NCI-H2081 treated with DMSO at 0.1 percent for 48 hours (cell line): Measurements from ENCODE around the gene NELFCD.
"Not testable (repeated sequence)": the region's sequence is repeated elsewhere in the genome, so short reads cannot be mapped to it uniquely, and the experiment has no call there.

Experiments
- DNase-seq: peaks from one replicate; lab custom pipeline; 2025; lab: John Stamatoyannopoulos, UW

The NELFCD gene

GRCh38 chr20:59025511-59025910, 44.5 kb downstream of the NELFCD start:
- no peak for DNase-seq

DNA sequence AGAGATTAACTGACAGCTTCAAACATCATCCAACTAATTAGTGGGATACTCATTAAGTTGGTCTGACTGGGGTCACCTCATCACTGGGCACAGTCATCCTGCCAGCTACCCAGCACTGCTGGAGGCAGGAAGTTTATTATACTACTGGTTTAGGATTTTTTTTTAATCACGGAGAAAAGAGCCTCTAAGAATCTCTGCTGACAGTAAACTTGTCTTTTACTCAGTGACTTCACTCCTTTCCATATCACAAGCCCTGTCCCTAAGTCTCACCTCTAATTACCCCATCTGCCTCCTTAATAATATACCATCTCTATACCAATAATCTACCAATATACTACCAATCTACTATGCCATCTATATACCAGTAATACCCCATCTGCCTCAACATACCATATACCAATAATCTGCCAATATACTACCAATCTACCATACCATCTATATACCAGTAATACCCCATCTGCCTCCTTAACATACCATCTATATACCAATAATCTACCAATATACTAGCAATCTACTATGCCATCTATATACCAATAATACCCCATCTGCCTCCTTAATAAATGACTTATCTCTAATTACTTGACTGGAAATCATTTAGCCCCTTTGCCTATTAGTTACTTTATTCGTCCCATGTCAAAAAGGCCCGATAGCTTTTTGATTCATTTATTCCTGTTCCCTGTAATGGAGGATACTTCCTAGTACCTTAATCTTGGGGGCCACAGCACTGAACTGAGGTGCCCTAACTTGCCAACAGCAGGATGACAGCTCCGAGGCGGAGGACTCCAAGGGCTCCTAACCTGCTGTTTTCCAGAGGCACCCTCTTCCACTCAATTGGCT, 46.1 kb downstream of the NELFCD start:
- DNase-seq = no peak

DNA sequence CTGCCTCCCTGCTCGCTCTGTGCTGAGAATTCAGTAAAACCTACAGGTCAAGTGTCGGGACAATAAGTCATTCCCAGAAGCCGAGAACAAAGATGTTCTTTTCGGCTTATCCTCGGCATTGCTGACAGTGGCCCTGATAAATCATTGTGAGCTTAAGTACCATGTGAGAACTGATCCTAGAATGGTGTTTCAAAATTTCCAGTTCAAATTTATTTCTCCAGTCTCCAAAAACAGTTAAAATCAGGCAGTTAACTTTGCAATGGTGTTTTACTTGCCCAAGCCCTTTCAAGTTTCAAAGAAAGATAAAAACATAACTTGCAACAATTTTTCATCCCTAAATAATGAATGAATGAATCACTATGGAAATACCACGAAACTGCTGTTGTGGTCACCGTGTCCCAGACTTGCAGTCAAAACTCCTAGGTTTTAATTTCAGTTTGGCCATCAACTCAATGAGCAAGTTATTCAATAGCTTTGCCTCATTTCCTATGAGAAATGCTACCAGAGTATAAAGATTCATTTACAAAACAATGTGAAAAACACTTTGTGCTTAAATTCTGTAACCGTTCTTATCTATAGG, 46.8 kb downstream of the NELFCD start:
- DNase-seq = no peak

- no peak for DNase-seq
Measured at GRCh38 chr20:59028812-59029211, 47.8 kb downstream of the NELFCD start.

DNA sequence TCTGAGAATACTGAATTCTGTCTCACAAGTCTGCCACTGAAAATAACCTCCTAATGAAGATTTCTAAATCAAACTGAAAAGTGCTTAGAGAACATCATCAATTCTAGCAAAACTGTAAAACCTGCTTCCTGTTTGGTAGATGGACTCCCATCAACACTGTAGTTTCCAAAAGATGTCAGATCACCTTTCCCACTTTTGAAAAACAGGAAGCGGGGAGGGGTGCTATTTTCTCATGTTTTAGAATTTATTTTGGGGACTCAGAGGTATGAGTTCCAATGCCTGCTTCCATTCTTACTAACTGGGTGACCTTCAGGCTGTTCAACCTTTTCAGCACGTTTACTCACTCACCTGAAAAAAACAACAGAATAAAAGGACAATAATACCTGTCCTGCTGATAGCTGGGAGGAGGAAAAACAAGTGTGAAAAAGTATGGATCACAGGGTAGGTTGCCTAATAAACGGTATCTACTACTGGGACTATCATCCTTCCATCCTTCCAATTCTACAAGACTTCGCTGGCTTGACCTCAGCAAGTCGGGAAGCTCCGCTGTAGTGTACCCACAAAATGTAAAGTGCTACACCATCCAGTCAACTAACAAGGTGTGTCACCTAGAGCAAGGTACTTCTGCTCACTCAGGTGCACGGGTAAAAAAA, 50.0 kb downstream of the NELFCD start:
- no peak for DNase-seq

DNA sequence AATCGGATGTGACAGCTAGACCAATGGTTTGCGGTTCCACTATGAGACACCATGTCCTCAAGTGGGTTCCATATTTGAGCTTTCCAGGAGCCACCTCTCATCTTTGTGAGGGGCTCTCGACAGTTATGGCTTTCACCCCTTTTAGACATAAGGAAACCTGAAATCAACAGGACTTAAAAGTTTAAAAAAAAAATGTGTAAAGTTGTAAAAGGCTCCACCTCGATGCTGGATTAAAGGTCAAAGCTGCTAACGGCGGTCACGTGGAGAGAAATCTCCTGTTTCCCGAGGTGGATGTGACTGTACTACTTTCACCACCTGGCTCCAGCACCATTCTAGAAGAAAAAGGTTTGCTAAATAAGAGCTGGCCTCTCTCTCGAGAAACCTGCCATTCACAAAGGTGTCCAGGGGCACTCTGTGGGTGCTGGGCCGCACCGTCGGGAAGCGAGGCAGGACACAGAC, 50.5 kb downstream of the NELFCD start:
- no peak for DNase-seq

- DNase-seq = peak; percentile 77
Measured at GRCh38 chr20:59032023-59032712, 51.1 kb downstream of the NELFCD start, which contains the start of gene ATP5F1E. Gene ATP5F1E (minus strand): TSS chr20:59032335. CDS start chr20:59032251, 84 bp downstream.

GRCh38 chr20:59032713-59033059, 51.6 kb downstream of the NELFCD start:
- no peak for DNase-seq

DNA sequence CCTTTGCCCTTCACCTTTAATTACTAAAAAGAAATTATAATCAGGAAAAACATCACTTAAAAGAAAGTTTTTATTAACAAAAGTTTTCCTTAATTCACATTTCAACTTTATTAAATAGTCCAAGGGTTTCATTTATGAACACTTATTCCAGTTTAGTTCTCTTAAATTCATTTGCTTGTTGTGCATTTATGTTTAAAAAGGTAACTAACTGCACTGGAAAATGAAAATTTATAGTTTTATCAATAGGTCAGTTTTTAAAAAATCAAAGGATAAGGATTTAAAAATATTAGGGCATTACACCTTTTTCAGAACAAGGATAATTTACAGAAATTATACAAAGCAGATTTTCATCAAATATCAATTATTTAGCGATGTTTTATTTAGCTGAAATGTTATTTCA, 52.0 kb downstream of the NELFCD start:
- DNase-seq = no peak

DNA sequence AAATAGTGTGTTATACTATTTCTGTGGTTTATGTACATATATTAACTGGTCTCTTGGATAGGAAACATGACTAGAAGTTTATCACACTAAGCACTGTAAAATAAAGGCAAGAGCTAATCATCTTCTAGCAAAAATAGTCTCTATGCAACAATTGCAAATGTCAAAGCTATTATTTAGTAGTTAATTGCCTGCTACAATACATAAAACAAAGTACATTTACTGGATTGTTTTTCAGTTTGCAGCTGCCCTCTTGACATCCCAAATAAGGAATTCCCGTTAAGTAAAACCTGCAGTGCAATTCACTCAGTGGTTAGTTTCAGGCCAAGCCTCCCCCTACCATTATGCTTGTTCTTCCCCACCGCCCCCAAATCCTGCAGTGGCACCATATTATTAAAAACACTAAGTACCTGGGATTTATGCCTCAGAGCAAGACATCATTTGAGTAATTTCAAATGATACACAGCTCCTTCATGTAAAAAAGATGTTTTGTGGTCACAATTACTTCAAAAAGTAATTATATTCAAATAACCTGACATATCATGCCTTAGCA, 52.6 kb downstream of the NELFCD start:
- no peak for DNase-seq

- no peak for DNase-seq
Measured at GRCh38 chr20:59035381-59035780, 54.3 kb downstream of the NELFCD start.

DNA sequence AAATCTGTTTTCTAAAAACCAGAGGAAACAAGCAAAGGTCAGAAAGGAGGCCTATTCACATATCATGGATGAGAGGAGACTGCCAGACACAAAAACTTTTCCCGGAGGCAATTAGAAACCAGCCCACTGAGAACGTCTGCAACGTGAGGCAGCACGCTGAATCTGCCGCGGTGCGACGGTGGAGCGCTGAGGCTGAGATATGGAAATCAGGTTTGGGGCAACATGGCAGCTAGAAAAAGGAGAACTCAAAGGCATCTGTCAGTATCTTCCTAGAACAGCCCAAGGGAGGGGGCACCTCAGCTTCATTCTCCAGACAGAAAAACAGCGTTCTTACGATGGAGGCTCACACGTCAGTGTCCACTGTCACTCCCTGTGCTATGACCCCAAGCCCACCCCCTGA, 56.3 kb downstream of the NELFCD start:
- DNase-seq = no peak

DNA sequence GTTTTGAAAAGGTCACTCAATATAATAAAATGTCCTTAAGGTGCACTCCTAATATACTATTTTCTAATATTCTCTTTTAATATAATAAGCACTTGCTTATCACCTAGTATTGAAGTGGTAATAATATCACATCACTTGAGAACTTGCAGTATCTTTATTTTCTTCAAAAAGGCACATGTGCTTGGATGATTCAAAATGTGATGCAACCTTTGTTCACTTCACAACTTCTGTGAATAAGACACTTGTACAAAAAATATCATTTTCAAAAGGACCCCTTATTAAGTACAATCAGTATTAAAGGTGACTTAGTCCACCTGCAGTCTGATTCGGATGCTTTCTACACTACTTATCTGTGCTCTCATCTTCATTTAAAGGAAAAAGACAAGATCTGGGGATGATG, 58.2 kb downstream of the NELFCD start:
- no peak for DNase-seq

- DNase-seq = no peak
Measured at GRCh38 chr20:59040667-59041066, 59.6 kb downstream of the NELFCD start.

DNA sequence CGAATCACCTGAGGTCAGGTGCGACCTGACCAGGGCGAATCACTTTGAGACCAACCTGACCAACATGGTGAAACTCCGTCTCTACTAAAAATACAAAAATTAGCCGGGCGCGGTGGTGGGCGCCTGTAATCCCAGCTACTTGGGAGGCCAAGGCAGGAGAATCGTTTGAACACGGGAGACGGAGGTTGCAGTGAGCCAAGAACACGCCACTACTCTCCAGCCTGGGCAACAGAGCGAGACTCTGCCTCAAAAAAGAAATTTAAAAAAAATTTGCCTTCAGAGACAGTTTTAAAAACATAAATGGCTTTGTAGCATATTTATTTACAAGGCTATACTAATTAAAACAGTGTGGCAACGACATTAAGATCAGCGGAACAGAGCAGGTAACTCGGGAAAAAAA, 60.4 kb downstream of the NELFCD start:
- DNase-seq = not testable (repeated sequence)

DNA sequence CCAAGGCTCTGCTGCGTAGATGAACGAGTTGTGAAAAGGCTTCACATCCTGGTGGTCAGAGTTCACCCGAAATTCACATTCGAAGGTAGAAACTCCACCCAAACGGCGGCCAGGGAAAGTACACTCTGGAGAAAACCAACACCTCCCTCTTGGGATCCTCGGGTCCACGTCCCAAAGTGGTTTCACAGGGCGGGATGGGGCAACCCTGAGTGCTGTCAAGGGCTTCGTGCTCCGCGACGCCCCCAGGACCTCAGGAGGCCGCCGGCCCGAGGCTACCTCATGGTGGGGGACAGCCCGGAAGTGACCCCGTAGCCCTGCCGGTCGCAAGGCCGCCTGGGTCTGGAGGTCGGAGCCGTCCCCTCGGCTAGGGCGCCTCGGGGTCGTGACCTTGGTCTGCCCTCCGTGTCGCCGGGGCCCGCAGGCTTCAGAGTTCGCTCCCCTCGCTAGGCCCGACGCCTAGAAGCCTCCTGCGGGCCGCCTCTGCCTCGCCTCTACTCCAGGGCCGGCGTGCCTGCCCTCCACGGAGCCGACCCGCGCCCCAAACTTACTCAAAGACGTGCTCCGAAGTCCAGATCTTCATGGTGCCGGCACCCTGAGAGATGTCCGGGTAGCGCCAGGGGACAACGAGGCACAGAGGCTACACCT, 61.2 kb downstream of the NELFCD start, which contains the start of gene PRELID3B:
TSS of gene PRELID3B (minus strand) at position 636 of the 645 bp plus-strand sequence. CDS start at position 580, 56 bp downstream.
- DNase-seq = no peak

- DNase-seq = peak; percentile 60
Measured at GRCh38 chr20:59042796-59043631, 62.0 kb downstream of the NELFCD start.

DNA sequence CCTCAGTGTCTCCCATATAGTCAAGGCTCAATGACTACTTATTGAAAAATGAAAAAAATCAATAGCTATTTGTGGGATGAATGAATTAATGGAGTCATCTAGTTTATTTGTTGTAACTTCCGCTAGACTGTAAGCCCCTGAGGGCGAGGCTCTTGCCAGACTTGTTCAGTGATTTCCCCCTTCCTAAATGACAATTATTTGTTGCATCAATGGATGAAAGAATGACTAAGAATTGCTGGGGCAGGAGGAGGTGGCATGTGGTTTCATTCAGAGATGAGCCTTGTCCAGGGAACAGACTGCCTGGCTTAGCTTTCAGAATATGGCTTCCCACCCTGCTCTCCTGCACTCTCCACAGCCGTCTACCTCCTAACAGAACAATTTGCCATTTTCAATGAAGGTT, 62.6 kb downstream of the NELFCD start:
- no peak for DNase-seq

DNA sequence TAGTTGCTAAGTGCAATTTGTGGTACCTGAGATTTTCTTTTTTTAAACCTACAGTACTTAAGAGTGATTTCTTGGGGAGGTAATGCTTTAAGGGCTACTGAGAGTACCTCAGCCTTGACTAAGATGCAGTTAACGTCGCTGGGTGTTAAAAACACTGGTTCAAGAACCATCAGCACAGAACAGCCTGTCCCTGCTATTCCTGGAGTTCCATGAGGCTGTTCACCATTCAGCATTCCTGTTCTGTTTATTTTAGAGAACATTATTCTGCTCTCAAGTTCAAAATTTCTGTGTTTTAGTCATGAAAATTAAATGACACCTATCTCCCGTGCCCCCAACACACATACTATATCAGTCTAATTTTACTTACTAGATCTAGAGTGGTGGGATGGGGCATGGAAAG, 63.2 kb downstream of the NELFCD start:
- DNase-seq = no peak
